ENCODE data around the gene PIWIL4.

The PIWIL4 gene

DNA sequence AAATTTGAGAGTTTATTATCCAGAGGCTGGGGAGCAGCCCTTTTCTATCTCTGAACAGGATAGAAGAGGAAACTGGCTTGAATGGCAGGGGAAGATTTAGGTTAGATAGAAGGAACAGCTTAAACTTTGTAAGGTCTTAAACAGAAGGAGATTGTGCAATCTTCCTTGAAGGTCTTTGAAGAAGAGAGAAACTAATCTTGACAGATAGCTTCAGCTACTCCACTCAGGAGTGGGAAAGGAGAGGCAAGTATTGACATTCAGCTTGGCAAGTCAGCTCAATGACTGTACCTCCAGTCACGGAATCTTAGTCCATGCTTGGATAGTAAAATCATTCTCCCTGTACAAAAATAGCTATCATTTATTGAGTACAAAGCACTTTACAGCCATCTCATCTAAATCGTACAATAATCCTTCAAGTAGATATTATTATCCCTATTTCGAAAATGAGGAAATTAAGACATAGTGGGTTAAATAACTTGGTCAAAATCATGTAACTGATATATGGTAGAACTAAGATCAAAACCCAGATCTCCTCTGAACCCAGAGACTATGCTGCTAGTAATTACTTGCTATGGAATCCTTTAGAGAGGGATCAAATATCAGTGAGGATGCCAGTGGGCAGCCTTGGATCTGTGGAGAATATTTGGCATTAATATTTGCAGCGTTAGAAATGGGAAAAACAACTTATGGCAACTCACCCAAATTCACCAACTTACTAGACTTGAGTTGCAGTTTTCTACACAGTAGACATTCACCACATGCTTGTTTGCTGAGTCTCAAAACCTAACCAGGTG lies 40.3 kb upstream of the PIWIL4 start:
- no peak overlapping the region for H3K4me3 ChIP-seq (ENCODE audit: low read depth, low read length)
- TF ChIP-seq, protein P1, sequence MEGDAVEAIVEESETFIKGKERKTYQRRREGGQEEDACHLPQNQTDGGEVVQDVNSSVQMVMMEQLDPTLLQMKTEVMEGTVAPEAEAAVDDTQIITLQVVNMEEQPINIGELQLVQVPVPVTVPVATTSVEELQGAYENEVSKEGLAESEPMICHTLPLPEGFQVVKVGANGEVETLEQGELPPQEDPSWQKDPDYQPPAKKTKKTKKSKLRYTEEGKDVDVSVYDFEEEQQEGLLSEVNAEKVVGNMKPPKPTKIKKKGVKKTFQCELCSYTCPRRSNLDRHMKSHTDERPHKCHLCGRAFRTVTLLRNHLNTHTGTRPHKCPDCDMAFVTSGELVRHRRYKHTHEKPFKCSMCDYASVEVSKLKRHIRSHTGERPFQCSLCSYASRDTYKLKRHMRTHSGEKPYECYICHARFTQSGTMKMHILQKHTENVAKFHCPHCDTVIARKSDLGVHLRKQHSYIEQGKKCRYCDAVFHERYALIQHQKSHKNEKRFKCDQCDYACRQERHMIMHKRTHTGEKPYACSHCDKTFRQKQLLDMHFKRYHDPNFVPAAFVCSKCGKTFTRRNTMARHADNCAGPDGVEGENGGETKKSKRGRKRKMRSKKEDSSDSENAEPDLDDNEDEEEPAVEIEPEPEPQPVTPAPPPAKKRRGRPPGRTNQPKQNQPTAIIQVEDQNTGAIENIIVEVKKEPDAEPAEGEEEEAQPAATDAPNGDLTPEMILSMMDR (conservative IDR thresholded peaks at IDR 0.05; ENCODE audit: low read depth, low read length) = no peak
- no peak for DNase-seq (ENCODE audit: low read depth)

DNA sequence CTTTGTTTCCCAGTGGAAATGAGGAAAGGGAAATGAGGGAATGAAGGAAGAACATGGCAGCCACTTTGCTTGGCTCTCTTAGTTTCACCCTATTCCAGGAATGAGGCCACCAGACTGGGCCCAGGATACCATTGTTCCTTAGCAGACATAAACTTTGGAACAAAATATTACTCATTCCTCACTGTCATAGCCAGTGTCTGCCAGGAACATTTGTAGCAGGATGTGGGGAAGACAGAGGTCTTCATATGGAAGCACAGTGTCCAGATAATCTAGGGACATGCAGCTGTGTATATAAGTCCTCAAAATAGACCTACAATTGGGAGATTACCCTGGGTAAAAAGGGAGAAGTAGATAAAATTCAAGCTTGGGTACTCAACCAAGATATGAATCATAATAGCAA lies 38.6 kb upstream of the PIWIL4 start:
- no peak for DNase-seq (ENCODE audit: low read depth)
- TF ChIP-seq, protein P1 (conservative IDR thresholded peaks at IDR 0.05; ENCODE audit: low read depth, low read length) = no peak
- H3K4me3 ChIP-seq (ENCODE audit: low read depth, low read length) = no peak overlapping the region

DNA sequence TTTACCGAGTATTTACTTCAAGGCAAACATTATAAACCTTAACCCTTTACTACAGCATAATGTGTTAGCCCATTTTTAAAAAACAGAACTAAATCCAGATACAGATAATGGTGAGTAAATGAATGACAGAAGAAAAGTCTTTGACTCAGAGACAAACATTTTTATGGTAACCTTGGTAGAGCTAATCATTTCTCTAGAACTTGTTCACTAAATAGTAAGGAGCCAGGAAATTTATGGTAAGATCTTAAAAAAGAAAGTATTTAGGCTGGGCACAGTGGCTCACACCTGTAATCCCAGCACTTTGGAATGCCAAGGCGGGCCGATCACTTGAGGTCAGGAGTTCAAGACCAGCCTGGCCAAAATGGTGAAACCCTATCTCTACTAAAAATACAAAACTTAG lies 35.0 kb upstream of the PIWIL4 start:
- TF ChIP-seq, protein P1 (conservative IDR thresholded peaks at IDR 0.05; ENCODE audit: low read depth, low read length) = no peak
- no peak overlapping the region for H3K4me3 ChIP-seq (ENCODE audit: low read depth, low read length)

DNA sequence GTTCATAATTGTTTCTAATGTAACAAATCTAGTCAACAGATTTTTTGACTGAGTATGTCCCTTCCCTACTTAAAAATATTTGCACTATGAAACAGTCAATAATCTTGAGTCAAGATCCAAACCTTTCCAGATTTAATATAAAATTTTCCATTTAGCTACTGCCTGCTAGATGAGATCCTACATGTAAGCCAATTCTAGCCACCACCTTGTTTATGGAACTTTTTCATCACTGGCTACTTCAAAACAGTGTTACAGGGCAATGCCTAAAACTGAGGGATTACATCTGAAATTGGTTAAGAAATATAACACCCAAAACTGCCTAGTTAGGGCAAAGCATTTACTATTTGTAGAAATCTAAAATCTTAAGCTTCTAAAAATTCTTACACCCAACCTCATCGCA lies 34.0 kb upstream of the PIWIL4 start:
- TF ChIP-seq, protein P1 (conservative IDR thresholded peaks at IDR 0.05; ENCODE audit: low read depth, low read length) = no peak
- DNase-seq (ENCODE audit: low read depth) = no peak

More for the DNA sequence above, 35.0 kb upstream of the PIWIL4 start:
- no peak for DNase-seq (ENCODE audit: low read depth)

DNA sequence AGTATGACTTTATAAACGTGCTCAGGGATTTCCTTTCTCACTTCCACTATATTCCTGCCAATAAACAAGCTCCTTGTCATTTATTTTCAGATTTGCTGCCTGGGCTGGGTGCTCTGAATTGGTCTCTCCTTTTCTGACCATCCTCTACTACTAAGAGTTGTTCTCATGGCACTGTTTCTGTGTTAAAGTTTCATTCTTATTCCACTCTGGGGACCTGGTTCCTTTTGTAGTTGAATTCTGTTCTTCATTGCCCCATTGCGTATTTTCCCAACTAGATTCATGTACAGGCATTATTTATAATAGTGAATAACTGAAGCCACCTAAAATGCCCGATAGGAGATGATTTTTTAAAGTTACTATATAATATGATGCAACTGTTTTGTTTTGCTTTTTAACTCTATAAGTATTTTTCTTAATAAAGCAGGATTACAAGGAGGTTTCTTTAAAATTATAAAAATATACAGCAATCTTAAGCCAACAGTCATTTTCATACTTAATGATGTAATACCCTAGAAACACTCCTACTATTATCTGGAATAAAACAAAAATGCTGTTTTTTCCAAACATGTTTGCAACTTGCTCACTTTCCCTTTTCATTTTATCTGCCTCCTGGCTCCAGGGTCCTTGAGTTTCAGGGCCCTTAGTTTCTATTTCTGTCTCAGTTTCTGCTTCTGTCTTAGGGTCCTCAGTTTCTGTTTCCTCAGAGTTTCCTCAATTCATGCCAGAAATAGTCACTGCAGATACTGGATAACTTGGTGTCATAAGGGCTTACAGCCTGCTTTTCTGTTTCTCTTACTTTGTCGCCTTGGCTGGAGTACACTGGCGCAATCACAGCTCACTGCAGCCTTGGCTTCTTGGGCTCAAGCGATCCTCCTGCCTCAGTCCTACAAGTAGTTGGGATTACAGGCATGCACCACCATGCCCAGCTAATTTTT lies 33.2 kb upstream of the PIWIL4 start:
- TF ChIP-seq, protein P1 (conservative IDR thresholded peaks at IDR 0.05; ENCODE audit: low read depth, low read length) = no peak
- H3K4me3 ChIP-seq (ENCODE audit: low read depth, low read length) = no peak overlapping the region
- no peak for DNase-seq (ENCODE audit: low read depth)

More for the DNA sequence above, 34.0 kb upstream of the PIWIL4 start:
- H3K4me3 ChIP-seq (ENCODE audit: low read depth, low read length) = no peak overlapping the region

DNA sequence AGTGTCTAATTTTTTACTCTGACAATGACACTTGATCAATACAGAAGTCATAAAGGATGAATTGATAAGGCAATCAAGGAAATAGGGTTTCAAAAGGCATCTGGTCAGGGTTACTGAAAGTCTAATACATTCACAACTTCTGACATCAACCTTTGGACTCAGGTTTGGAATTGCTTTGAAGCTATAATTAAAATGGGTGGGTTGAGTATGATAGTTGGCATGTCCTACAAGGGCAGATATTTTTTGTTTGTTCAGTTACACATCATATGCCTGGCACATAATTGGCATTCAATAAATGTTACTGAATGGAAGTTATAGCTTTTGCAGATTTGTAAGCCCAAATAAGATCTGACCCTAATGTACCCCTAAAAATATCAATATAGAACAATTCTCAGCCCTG lies 30.8 kb upstream of the PIWIL4 start:
- TF ChIP-seq, protein P1 (conservative IDR thresholded peaks at IDR 0.05; ENCODE audit: low read depth, low read length) = no peak
- no peak for DNase-seq (ENCODE audit: low read depth)
- no peak overlapping the region for H3K4me3 ChIP-seq (ENCODE audit: low read depth, low read length)
